ENCODE measurements around the gene EFNA4.
A peak's percentile ranks its signal among the peaks of the same experiment; 100 is the strongest.

Gene EFNA4

GRCh38 chr1:155091071-155092051 lies 27.8 kb downstream of the EFNA4 start:
- H3K4me3 Mint-ChIP-seq, result no peak overlapping the region

GRCh38 chr1:155092131-155092530 lies 28.6 kb downstream of the EFNA4 start:
- Mint-ChIP-seq H3K36me3 (no peaks in the 10 kb centered on the region), H3K9me3 (no peaks in the 10 kb centered on the region), H3K27me3 (peaks cover 3% of the 10 kb centered on the region), H3K27ac (no peak overlapping the region), H3K4me1 (peaks cover 2% of the 10 kb centered on the region), H3K4me3 (no peak overlapping the region)
- no peak for DNase-seq (ENCODE audit: low spot score in 2 of 2)
- ATAC-seq (ENCODE audit: low read depth), result no peak

More at GRCh38 chr1:155091071-155092051, 27.8 kb downstream of the EFNA4 start:
- peaks cover 2% of the 10 kb centered on the region for H3K4me1 Mint-ChIP-seq
- peaks cover 2% of the 10 kb centered on the region for H3K27me3 Mint-ChIP-seq
- no peaks in the 10 kb centered on the region for H3K36me3 Mint-ChIP-seq
- no peaks in the 10 kb centered on the region for H3K9me3 Mint-ChIP-seq
- H3K27ac Mint-ChIP-seq, result no peak overlapping the region
- ATAC-seq (ENCODE audit: low read depth) (peak; percentile 77), DNase-seq (ENCODE audit: low spot score in 2 of 2) (peak; percentile 80 to 86)

GRCh38 chr1:155092641-155093040 lies 29.1 kb downstream of the EFNA4 start:
- Mint-ChIP-seq H3K36me3 (no peaks in the 10 kb centered on the region), H3K4me3 (no peak overlapping the region), H3K27ac (no peak overlapping the region), H3K27me3 (peaks cover 3% of the 10 kb centered on the region), H3K9me3 (no peaks in the 10 kb centered on the region), H3K4me1 (peaks cover 2% of the 10 kb centered on the region)
- ATAC-seq (ENCODE audit: low read depth), result no peak
- no peak for DNase-seq (ENCODE audit: low spot score in 2 of 2)

- ATAC-seq (ENCODE audit: low read depth) (peak; percentile 74), DNase-seq (ENCODE audit: low spot score in 2 of 2) (no peak)
- H3K27ac Mint-ChIP-seq, result no peak overlapping the region
- no peaks in the 10 kb centered on the region for H3K36me3 Mint-ChIP-seq
- no peaks in the 10 kb centered on the region for H3K9me3 Mint-ChIP-seq
- peaks cover 5% of the 10 kb centered on the region for H3K27me3 Mint-ChIP-seq
- no peak overlapping the region for H3K4me3 Mint-ChIP-seq
- H3K4me1 Mint-ChIP-seq, result peaks cover 2% of the 10 kb centered on the region
Measured at GRCh38 chr1:155093911-155094621, 30.5 kb downstream of the EFNA4 start.

GRCh38 chr1:155094622-155094948 lies 31.0 kb downstream of the EFNA4 start:
- Mint-ChIP-seq H3K9me3 (no peaks in the 10 kb centered on the region), H3K27me3 (peaks cover 5% of the 10 kb centered on the region), H3K4me3 (no peak overlapping the region), H3K36me3 (no peaks in the 10 kb centered on the region), H3K27ac (no peak overlapping the region), H3K4me1 (peaks cover 2% of the 10 kb centered on the region)
- ATAC-seq (ENCODE audit: low read depth) (no peak), DNase-seq (ENCODE audit: low spot score in 2 of 2) (no peak)

- no peak for ATAC-seq (ENCODE audit: low read depth)
- H3K9me3 Mint-ChIP-seq, result no peaks in the 10 kb centered on the region
- H3K4me1 Mint-ChIP-seq, result peaks cover 4% of the 10 kb centered on the region
- H3K27me3 Mint-ChIP-seq, result peaks cover 6% of the 10 kb centered on the region
- no peak overlapping the region for H3K27ac Mint-ChIP-seq
- H3K4me3 Mint-ChIP-seq, result no peak overlapping the region
- no peaks in the 10 kb centered on the region for H3K36me3 Mint-ChIP-seq
- no peak for DNase-seq (ENCODE audit: low spot score in 2 of 2)
Measured at GRCh38 chr1:155099331-155099730, 35.8 kb downstream of the EFNA4 start.

GRCh38 chr1:155103325-155103724 lies 39.8 kb downstream of the EFNA4 start:
- H3K27me3 Mint-ChIP-seq, result peaks cover 2% of the 10 kb centered on the region
- ATAC-seq (ENCODE audit: low read depth) (no peak), DNase-seq (ENCODE audit: low spot score in 2 of 2) (no peak)
- H3K4me1 Mint-ChIP-seq, result peaks cover 8% of the 10 kb centered on the region
- H3K9me3 Mint-ChIP-seq, result no peaks in the 10 kb centered on the region
- H3K4me3 Mint-ChIP-seq, result no peak overlapping the region
- H3K27ac Mint-ChIP-seq, result no peak overlapping the region
- no peaks in the 10 kb centered on the region for H3K36me3 Mint-ChIP-seq

- no peak overlapping the region for H3K4me3 Mint-ChIP-seq
- no peaks in the 10 kb centered on the region for H3K9me3 Mint-ChIP-seq
- DNase-seq (ENCODE audit: low spot score in 2 of 2) (no peak), ATAC-seq (ENCODE audit: low read depth) (no peak)
- peaks cover 1% of the 10 kb centered on the region for H3K27me3 Mint-ChIP-seq
- H3K27ac Mint-ChIP-seq, result no peak overlapping the region
- no peaks in the 10 kb centered on the region for H3K36me3 Mint-ChIP-seq
- peaks cover 8% of the 10 kb centered on the region for H3K4me1 Mint-ChIP-seq
Measured at GRCh38 chr1:155104605-155105534, 41.3 kb downstream of the EFNA4 start.

GRCh38 chr1:155105604-155106011 lies 42.1 kb downstream of the EFNA4 start:
- Mint-ChIP-seq H3K4me3 (no peak overlapping the region), H3K4me1 (peaks cover 8% of the 10 kb centered on the region), H3K27me3 (peaks cover 1% of the 10 kb centered on the region), H3K9me3 (no peaks in the 10 kb centered on the region), H3K36me3 (no peaks in the 10 kb centered on the region), H3K27ac (no peak overlapping the region)
- ATAC-seq (ENCODE audit: low read depth) (no peak), DNase-seq (ENCODE audit: low spot score in 2 of 2) (no peak)

GRCh38 chr1:155106862-155107261 lies 43.3 kb downstream of the EFNA4 start:
- H3K36me3 Mint-ChIP-seq, result no peaks in the 10 kb centered on the region

GRCh38 chr1:155107309-155108264 lies 44.0 kb downstream of the EFNA4 start:
- Mint-ChIP-seq H3K4me1 (peaks cover 3% of the 10 kb centered on the region), H3K4me3 (no peak overlapping the region)
- DNase-seq (ENCODE audit: low spot score in 2 of 2), result no peak

More at GRCh38 chr1:155106862-155107261, 43.3 kb downstream of the EFNA4 start:
- Mint-ChIP-seq H3K4me3 (no peak overlapping the region), H3K4me1 (peaks cover 8% of the 10 kb centered on the region), H3K27me3 (peaks cover 2% of the 10 kb centered on the region), H3K27ac (no peak overlapping the region), H3K9me3 (no peaks in the 10 kb centered on the region)
- ATAC-seq (ENCODE audit: low read depth), result no peak
- no peak for DNase-seq (ENCODE audit: low spot score in 2 of 2)

GRCh38 chr1:155108296-155108695 lies 44.8 kb downstream of the EFNA4 start:
- H3K4me3 Mint-ChIP-seq, result no peak overlapping the region
- DNase-seq (ENCODE audit: low spot score in 2 of 2) (no peak), ATAC-seq (ENCODE audit: low read depth) (no peak)
- peaks cover 2% of the 10 kb centered on the region for H3K27me3 Mint-ChIP-seq
- H3K4me1 Mint-ChIP-seq, result peaks cover 3% of the 10 kb centered on the region
- no peaks in the 10 kb centered on the region for H3K36me3 Mint-ChIP-seq
- no peak overlapping the region for H3K27ac Mint-ChIP-seq
- no peaks in the 10 kb centered on the region for H3K9me3 Mint-ChIP-seq

More at GRCh38 chr1:155107309-155108264, 44.0 kb downstream of the EFNA4 start:
- H3K27me3 Mint-ChIP-seq, result peaks cover 2% of the 10 kb centered on the region
- ATAC-seq (ENCODE audit: low read depth), result no peak
- no peak overlapping the region for H3K27ac Mint-ChIP-seq
- H3K36me3 Mint-ChIP-seq, result no peaks in the 10 kb centered on the region
- H3K9me3 Mint-ChIP-seq, result no peaks in the 10 kb centered on the region

- ATAC-seq (ENCODE audit: low read depth) (no peak), DNase-seq (ENCODE audit: low spot score in 2 of 2) (no peak)
- H3K36me3 Mint-ChIP-seq, result no peaks in the 10 kb centered on the region
- peaks cover 2% of the 10 kb centered on the region for H3K27me3 Mint-ChIP-seq
- peaks cover 3% of the 10 kb centered on the region for H3K4me1 Mint-ChIP-seq
- no peaks in the 10 kb centered on the region for H3K9me3 Mint-ChIP-seq
- H3K4me3 Mint-ChIP-seq, result no peak overlapping the region
- H3K27ac Mint-ChIP-seq, result no peak overlapping the region
Measured at GRCh38 chr1:155110381-155110780, 46.8 kb downstream of the EFNA4 start.

Data from memory B cell (primary cell).